ENCODE measurements around the gene SPTBN1. TPM values are rescaled to one million over a fixed set of nuclear protein-coding genes. Genes with fewer than 3 reads are reported as not detected.

The SPTBN1 gene
- total and polyA plus RNA-seq, 2 of the 13 experiments (the other 11 are each of a cell fraction or from before 2014, with no cell fraction given): 123 to 299 TPM

GRCh38 chr2:54619660-54620231 is 163.6 kb downstream of the SPTBN1 start (continued):
- TF ChIP-seq UBTF (CRISPR knock-in tag; IDR thresholded peaks at IDR 0.05) (no peak), SSRP1 (CRISPR knock-in tag; IDR thresholded peaks at IDR 0.05) (no peak), ZNF44 (CRISPR knock-in tag; IDR thresholded peaks at IDR 0.05) (no peak), BRF2 (CRISPR knock-in tag; IDR thresholded peaks at IDR 0.05) (0 out of 2 replicates have a peak, but pooled peaks have one; percentile 51), HMGXB4 (CRISPR knock-in tag; IDR thresholded peaks at IDR 0.05; ENCODE audit: borderline replicate concordance in 1 of 2, low read depth in 1 of 2) (0 out of 4 replicates have a peak, but pooled peaks of 1 of the 2 experiments have one; percentile 40), THAP9 (CRISPR knock-in tag; IDR thresholded peaks at IDR 0.05; ENCODE audit: borderline replicate concordance) (0 out of 2 replicates have a peak, but pooled peaks have one; percentile 14), ZNF337 (CRISPR knock-in tag; IDR thresholded peaks at IDR 0.05; ENCODE audit: borderline replicate concordance, low read depth) (no peak), ZNF674 (CRISPR knock-in tag; IDR thresholded peaks at IDR 0.05; ENCODE audit: low read depth) (no peak), ZBTB38 (CRISPR knock-in tag; IDR thresholded peaks at IDR 0.05) (peak; percentile 88), NBN (conservative IDR thresholded peaks at IDR 0.05) (no peak), HOMEZ (CRISPR knock-in tag; IDR thresholded peaks at IDR 0.05; ENCODE audit: low read depth) (no peak), ZNF205 (CRISPR knock-in tag; IDR thresholded peaks at IDR 0.05) (no peak), SNAI1 (CRISPR knock-in tag; IDR thresholded peaks at IDR 0.05; ENCODE audit: borderline replicate concordance) (no peak), ZBTB42 (CRISPR knock-in tag; IDR thresholded peaks at IDR 0.05) (no peak), ZBTB4 (CRISPR knock-in tag; IDR thresholded peaks at IDR 0.05; ENCODE audit: borderline replicate concordance) (peak; percentile 92)
